HAP-1 (cell line): ENCODE measurements around the gene ING5.
"Not testable (repeated sequence)": the region's sequence is repeated elsewhere in the genome, so short reads cannot be mapped to it uniquely, and the experiment has no call there.

Experiments
- DNase-seq, 2 experiments: peaks; one replicate each; pipeline ENCODE4 v3.0.0-alpha.2; 2016 to 2020; ENCODE audit warnings: low spot score in 2 of 2
- H3K27me3 ChIP-seq: fragments of 250-450 bp; sonication (Bioruptor Pico); 2 replicates; pipeline ENCODE4 v1.5.1; 2020; ENCODE audit warnings: low read depth, mild to moderate bottlenecking, moderate library complexity
- H3K36me3 ChIP-seq: fragments of 250-450 bp; sonication (Bioruptor Pico); replicated peaks from 2 replicates; pipeline ENCODE4 v1.5.1; 2020; ENCODE audit warnings: mild to moderate bottlenecking
- H3K4me1 ChIP-seq: fragments of 250-450 bp; sonication (Bioruptor Pico); 2 replicates; pipeline ENCODE4 v1.5.1; 2020; ENCODE audit warnings: mild to moderate bottlenecking
- H3K4me3 ChIP-seq: fragments of 250-450 bp; sonication (Bioruptor Pico); 2 replicates; pipeline ENCODE4 v1.5.1; 2020; ENCODE audit warnings: mild to moderate bottlenecking, moderate library complexity
- H3K9me3 ChIP-seq: fragments of 250-450 bp; sonication (Bioruptor Pico); 2 replicates; pipeline ENCODE4 v1.5.1; 2020; ENCODE audit warnings: mild to moderate bottlenecking, moderate library complexity
- in situ Hi-C: fragments of 300-500 bp; cut with MboI; formaldehyde crosslinking; loops from 3 replicates; pipeline ENCODE4 v1.14.3; 2020; ENCODE audit warnings: low sequenced_read_pairs, inconsistent platforms, mixed read lengths

The ING5 gene

DNA sequence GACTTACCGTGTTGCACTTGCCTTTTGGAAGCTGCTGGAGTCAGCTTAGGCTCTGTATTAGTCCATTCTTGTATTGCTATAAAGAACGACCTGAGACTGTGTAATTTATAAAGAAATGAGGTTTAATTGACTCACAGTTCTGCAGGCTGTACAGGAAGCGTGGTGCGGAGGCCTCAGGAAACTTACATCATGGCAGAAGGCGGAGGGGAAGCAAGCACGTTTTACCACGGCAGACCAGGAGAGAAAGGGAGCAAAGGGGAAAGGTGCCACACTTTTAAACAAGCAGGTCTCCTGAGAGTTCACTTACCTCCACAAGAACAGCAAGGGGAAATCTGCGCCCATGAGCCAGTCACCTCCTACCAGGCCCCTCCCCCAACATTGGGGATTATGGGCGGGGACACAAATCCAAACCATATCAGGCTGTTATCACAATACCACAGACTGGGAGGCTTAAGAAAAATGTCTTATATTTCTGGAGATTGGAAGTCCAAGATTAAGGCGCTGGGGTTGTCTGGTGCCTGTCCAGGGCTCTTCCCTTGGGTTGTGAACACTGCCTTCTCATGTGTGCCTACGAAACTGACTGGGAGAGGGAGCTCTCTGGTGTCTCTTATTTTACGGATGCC is 28.9 kb downstream of the ING5 start:
- peaks cover 5% of the 10 kb centered on the region for H3K36me3 ChIP-seq
- H3K4me3 ChIP-seq, result no peak overlapping the region
- no peak for DNase-seq
- in situ Hi-C loops, result no loop called here
- H3K4me1 ChIP-seq, result 0 out of 2 replicates have a peak, but pooled peaks cover 4% of the 10 kb centered on the region
- no peaks in the 10 kb centered on the region for H3K27me3 ChIP-seq
- H3K9me3 ChIP-seq, result no peaks in the 10 kb centered on the region

DNA sequence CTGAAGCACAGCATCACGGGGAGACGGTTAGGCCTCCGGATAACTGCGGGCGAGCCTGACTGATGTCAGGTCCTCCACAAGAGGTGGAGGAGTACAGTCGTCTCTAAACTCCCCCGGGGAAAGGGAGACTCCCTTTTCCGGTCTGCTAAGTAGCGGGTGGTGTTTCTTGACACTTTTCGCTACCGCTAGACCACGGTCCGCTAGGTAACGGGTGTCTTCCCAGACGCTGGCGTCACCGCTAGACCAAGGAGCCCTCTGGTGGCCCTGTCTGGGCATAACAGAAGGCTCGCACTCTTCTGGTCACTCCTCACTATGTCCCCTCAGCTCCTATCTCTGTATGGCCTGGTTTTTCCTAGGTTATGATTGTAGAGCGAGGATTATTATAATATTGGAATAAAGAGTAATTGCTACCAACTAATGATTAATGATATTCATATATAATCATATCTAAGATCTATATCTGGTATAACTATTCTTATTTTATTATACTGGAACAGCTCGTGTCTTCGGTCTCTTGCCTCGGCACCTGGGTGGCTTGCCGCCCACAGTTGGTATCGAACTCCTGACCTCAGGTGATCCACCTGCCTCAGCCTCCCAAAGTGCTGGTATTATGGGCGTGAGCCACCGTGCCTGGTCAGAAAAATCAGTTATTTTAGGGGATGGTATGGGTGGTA is 30.8 kb downstream of the ING5 start:
- H3K27me3 ChIP-seq, in situ Hi-C loops, H3K9me3 ChIP-seq, H3K36me3 ChIP-seq, H3K4me3 ChIP-seq, H3K4me1 ChIP-seq: not testable (repeated sequence)
- peak; percentile 15 to 84 for DNase-seq

DNA sequence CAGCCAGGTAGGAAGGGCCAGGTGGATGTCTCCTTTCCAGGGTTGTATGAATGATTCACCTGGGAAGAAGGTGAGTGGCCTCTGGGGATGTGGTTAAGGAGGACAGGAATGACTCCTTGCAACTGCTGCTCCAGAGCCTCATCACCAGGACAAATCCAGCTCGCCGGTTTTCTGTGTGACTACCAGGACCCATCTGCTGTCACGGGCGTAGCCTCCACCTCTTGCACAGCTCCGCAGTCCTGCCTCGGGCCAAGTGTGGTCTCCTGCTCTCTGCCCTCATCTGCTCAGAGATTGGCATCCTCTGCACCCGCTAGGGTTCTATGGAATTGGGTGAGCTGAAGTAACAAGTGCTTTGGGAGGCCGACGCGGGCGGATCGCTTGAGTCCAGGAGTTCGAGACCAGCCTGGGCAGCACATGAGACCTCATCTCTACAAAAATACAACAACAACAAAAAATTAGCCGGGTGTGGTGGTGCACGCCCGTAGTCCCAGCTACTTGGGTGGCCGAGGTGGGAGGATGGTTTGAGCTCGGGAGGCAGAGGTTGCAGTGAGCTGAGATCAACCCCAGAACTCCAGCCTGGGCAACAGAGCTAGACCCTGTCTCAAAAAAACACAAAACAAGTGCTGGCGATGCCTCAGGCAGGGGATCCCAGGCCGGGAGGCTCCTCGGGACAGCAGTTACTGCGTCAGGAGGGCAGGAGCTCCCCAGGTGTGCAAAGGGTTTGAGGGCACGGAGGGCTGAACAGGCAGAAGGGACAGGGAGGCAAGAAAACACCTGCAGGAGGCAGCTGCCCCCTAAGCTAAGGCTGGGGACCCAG is 31.8 kb downstream of the ING5 start:
- in situ Hi-C loops, result no loop called here
- Histone ChIP-seq H3K4me3 (peak overlapping the region; percentile 36), H3K9me3 (no peaks in the 10 kb centered on the region), H3K27me3 (no peaks in the 10 kb centered on the region), H3K4me1 (0 out of 2 replicates have a peak, but pooled peaks cover 4% of the 10 kb centered on the region), H3K36me3 (peaks cover 7% of the 10 kb centered on the region)
- no peak for DNase-seq

DNA sequence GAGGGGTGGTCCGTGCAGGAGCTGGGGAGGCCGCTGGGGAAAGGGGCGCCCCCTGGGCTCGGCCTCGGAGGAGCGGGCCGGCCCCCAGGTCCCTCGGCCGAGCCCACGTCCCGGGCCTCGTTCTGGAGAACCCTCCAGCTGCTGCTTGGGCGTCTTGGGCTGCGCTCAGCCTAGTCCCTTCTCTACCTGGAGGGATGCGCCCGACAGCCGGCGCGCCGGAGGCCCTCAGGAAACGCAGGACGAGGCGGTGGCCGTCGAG is 32.3 kb downstream of the ING5 start:
- in situ Hi-C loops, result no loop called here
- peaks cover 10% of the 10 kb centered on the region for H3K36me3 ChIP-seq
- H3K9me3 ChIP-seq, result no peaks in the 10 kb centered on the region
- peak overlapping the region; percentile 36 for H3K4me3 ChIP-seq
- H3K27me3 ChIP-seq, result no peaks in the 10 kb centered on the region
- no peak for DNase-seq
- 0 out of 2 replicates have a peak, but pooled peaks cover 4% of the 10 kb centered on the region for H3K4me1 ChIP-seq

DNA sequence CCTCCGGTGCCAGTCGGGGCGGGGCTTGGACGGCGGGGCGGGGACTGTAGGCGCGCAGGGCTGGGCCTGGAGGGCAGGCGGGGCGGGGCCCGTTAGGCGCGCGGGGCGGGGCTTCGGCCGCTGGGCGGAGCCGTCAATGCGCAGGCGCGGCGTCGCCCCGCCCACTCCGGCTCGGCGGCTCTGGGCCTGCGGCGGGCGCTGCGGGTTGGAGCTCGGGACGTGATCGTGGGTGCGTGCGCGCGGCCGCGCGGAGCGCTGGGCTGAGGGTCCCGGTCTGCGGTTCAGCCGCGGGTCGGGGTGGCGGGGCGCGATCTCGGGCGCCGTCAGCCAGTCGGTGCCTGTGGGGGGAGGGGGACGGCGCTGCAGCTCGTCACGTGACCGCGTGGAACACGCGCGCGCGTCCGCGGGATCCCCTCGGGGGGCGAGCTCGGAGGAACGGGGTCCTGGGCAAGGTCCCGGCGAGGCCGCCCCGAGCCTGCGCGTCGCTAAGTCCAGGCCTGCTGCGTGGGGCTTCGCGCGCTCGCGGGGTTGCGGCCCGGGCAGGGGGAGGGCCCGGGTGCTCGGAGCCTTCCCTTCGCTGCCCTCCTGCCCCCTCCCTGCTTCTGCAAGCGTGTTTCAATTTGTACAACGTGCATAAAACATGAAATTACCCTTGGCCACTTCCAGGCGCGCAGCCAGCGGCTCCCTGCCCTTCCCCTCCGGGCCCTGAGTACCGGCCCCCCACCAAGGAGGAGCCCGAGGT is 32.8 kb downstream of the ING5 start, which contains the start of gene D2HGDH:
D2HGDH (plus strand) TSS at position 164 of the 742 bp plus-strand sequence. CDS start 595 bp downstream, outside the sequence.
- Histone ChIP-seq H3K4me3 (peak within 1 kb of the TSS; percentile 77), H3K4me1 (0 out of 2 replicates have a peak, but pooled peaks cover 4% of the 10 kb centered on the region), H3K36me3 (peaks cover 10% of the 10 kb centered on the region), H3K27me3 (no peaks in the 10 kb centered on the region), H3K9me3 (no peaks in the 10 kb centered on the region)
- in situ Hi-C loops, result no loop called here
- DNase-seq, result peak; percentile 73 to 96

DNA sequence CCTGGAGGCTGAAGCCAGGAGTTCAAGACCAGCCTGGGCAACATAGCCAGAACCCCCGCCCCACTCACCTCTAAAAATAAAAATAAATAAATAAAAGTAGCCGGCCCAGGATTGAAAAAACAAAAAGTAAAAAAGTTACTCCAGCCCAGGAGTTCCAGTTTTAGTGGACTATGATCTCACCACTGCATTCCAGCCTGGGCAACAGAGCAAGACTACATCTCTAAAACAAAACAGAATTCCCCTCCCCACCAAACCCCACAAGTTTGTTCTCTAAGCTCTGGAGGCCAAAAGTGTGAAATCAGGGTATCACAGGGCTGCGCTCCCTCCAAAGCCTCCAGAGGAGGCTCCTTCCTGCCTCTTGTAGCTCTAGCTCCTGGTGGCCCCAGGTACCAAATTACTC is 34.3 kb downstream of the ING5 start:
- no peak for DNase-seq
- in situ Hi-C loops, result no loop called here
- no peaks in the 10 kb centered on the region for H3K27me3 ChIP-seq
- H3K4me3 ChIP-seq, result peak overlapping the region; percentile 77
- no peaks in the 10 kb centered on the region for H3K9me3 ChIP-seq
- H3K4me1 ChIP-seq, result 0 out of 2 replicates have a peak, but pooled peaks cover 4% of the 10 kb centered on the region
- H3K36me3 ChIP-seq, result peaks cover 10% of the 10 kb centered on the region

DNA sequence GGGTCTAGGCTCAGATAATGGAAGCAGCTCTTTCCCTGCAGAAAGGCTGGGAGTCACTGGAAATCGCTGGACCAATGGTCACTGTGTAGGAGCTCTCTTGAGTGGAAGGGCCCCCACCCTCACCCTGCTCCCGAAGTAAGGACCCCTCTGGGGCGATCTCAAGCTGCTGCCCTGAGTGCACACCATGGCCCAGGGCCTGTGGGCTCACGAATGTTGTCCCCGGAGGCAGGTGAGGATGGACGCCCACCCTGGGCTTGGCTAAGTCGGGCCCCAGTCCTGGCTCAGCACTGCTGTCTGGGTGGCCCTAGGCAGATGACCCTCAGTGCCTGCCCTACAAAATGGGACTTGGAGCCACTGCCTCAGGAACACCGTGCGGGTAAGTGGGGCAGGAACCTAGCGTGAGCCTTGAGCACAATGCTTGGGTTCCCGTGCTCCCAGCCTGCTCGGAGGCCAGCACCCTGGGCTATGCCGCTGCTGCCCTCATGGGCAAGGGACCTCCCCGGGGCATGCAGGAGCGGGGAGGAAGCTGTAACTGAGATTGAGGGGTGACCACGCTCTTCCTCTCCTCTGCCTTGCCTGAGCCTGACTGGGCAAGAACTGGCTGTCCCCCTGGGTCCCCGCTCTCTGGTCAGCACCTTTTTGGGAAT is 36.3 kb downstream of the ING5 start:
- Histone ChIP-seq H3K27me3 (no peaks in the 10 kb centered on the region), H3K4me3 (no peak overlapping the region), H3K36me3 (peaks cover 10% of the 10 kb centered on the region), H3K9me3 (no peaks in the 10 kb centered on the region), H3K4me1 (0 out of 2 replicates have a peak, but pooled peaks cover 4% of the 10 kb centered on the region)
- in situ Hi-C loops, result no loop called here
- no peak for DNase-seq

DNA sequence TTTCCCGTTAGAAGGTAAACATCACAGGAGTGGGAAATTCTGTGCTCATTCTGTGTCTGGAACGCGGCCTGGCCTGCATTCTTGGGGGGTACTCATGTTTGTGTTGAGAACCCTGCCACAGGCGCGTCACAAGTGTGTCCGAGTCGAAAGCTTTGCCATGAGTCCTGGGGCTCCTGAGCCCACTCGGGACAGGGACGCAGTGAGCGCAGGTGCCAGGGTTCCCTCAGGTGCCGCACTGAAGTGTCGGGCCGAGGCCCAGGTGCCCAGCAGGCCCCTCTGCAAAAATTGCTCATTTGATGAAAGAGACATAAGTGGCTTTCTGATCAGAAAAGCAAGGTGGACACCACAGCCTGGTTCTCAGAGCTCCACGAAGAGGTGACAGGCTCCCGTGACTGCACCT is 37.3 kb downstream of the ING5 start:
- H3K4me1 ChIP-seq, result 0 out of 2 replicates have a peak, but pooled peaks cover 2% of the 10 kb centered on the region
- H3K36me3 ChIP-seq, result peaks cover 18% of the 10 kb centered on the region
- no peak overlapping the region for H3K4me3 ChIP-seq
- H3K27me3 ChIP-seq, result no peaks in the 10 kb centered on the region
- H3K9me3 ChIP-seq, result no peaks in the 10 kb centered on the region
- DNase-seq, result no peak
- in situ Hi-C loops, result no loop called here

DNA sequence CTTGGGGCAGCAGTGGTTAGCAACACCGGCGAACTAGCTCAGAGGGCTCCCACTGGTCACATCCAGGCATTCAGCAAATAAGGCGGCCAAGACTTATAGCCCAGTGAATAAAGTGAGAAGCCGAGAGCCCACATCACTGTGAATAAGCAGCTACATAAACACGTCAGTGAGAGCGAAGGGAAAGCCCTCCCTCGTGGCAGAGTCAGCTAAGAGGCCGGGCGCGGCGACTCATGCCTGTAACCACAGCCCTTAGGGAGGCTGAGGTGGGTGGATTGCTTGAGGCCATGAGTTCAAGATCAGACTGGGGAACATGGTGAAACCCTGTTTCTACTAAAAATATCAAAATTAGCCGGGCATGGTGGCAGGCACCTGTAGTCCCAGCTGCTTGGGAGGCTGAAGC is 37.8 kb downstream of the ING5 start:
- H3K9me3 ChIP-seq, result no peaks in the 10 kb centered on the region
- H3K27me3 ChIP-seq, result no peaks in the 10 kb centered on the region
- DNase-seq, result no peak
- in situ Hi-C loops, result no loop called here
- H3K36me3 ChIP-seq, result peaks cover 21% of the 10 kb centered on the region
- 0 out of 2 replicates have a peak, but pooled peaks cover 2% of the 10 kb centered on the region for H3K4me1 ChIP-seq
- H3K4me3 ChIP-seq, result no peak overlapping the region

DNA sequence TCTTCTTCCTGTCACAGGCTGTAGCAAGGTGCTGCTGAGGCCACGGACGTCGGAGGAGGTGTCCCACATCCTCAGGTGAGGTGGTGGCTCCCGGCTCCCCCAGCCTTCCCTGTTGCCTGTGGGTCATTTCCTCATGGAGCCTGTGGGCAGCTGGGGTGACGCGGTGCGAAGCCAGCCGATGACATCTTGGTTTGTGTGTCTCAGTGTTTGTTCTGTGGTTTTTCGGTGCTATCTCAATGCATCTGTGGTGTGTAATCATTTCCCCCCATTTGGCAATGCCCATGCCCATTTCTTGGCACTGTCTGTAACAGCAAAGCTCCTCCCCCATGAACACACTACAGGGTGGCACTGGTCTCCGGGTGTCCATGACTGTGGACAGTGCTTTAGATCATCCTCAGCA is 39.2 kb downstream of the ING5 start:
- H3K9me3 ChIP-seq, result no peaks in the 10 kb centered on the region
- no peak overlapping the region for H3K4me3 ChIP-seq
- in situ Hi-C loops, result no loop called here
- no peak for DNase-seq
- no peaks in the 10 kb centered on the region for H3K27me3 ChIP-seq
- H3K36me3 ChIP-seq, result peaks cover 28% of the 10 kb centered on the region
- no peaks in the 10 kb centered on the region for H3K4me1 ChIP-seq

DNA sequence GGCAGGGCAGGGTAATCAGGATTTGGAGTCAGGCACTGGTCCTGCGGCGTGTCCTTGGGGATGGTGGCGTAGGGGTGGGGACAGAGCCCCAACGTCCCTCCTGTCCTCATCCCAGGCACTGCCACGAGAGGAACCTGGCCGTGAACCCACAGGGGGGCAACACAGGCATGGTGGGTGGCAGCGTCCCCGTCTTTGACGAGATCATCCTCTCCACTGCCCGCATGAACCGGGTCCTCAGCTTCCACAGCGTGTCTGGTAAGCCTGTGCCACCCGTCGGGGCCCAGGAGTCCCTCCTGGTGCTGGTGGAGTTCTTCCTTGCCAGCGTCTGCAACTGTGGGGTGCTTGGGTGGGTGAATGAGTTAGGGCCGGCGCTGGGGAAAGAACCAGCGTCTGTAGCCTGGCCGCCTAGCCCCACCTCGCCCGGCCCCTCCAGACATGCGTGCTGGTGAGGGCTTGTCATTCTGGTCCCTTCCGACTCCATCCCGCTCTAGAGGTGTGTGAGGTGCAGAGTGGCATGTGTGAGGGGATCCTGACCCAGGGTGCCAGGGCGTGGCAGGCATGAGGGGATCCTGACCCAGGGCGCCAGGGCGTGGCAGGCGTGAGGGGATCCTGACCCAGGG is 40.6 kb downstream of the ING5 start:
- no peak for DNase-seq
- H3K4me3 ChIP-seq, result no peak overlapping the region
- peaks cover 28% of the 10 kb centered on the region for H3K36me3 ChIP-seq
- in situ Hi-C loops, result no loop called here
- no peaks in the 10 kb centered on the region for H3K9me3 ChIP-seq
- H3K4me1 ChIP-seq, result no peaks in the 10 kb centered on the region
- H3K27me3 ChIP-seq, result no peaks in the 10 kb centered on the region

DNA sequence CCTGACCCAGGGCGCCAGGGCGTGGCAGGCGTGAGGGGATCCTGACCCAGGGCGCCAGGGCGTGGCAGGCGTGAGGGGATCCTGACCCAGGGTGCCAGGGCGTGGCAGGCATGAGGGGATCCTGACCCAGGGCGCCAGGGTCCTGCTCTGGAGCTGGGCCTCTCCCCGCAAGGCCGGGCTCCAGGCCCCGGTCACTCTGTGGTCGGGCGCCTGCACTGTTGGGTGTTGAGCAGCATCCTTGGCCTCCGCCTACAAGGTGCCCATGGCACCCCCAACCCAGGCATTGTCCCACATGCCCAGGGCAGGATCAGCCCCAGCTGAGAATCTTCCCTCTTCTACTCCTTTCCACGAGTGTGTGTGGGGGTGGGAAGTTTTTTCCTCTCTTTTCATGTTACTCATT is 41.2 kb downstream of the ING5 start:
- H3K27me3 ChIP-seq, H3K4me3 ChIP-seq, H3K4me1 ChIP-seq, in situ Hi-C loops, DNase-seq, H3K9me3 ChIP-seq: not testable (repeated sequence)
- peaks cover 28% of the 10 kb centered on the region for H3K36me3 ChIP-seq

DNA sequence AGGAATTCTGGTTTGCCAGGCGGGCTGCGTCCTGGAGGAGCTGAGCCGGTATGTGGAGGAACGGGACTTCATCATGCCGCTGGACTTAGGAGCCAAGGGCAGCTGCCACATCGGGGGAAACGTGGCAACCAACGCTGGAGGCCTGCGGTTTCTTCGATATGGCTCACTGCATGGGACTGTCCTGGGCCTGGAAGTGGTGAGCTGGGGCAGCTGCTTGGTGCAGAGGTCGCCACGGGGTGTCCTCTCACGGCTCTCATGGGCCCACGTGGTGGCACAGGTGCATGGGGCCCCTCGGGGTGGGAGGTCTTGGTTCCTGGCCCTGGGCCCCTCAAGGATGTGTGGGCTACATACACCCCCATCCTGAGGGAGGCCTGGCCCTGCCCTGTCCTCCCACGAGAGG is 41.8 kb downstream of the ING5 start:
- Histone ChIP-seq H3K27me3 (no peaks in the 10 kb centered on the region), H3K4me3 (no peak overlapping the region), H3K4me1 (no peaks in the 10 kb centered on the region), H3K9me3 (no peaks in the 10 kb centered on the region), H3K36me3 (peaks cover 31% of the 10 kb centered on the region)
- no peak for DNase-seq
- in situ Hi-C loops, result no loop called here
